NCI-H446 (cell line): ENCODE results near the gene ZIM2.
"Not testable (repeated sequence)": the region's sequence is repeated elsewhere in the genome, so short reads cannot be mapped to it uniquely, and the experiment has no call there.

Source experiments
- DNase-seq, 2 experiments: peaks; one replicate each; lab custom pipeline; 2025; lab: John Stamatoyannopoulos, UW

ZIM2 gene

GRCh38 chr19:56840451-56841192 is at the start of gene ZIM2, which contains the start of gene PEG3:
Gene ZIM2, minus strand, starts transcription at chr19:56840726. Its CDS starts 16,449 bp downstream, at chr19:56824277.
Gene PEG3, minus strand, starts transcription at chr19:56840726. Its CDS starts 16,071 bp downstream, at chr19:56824655.
- no peak for DNase-seq

- DNase-seq = no peak
These were observed 44.9 kb upstream of the ZIM2 start for GRCh38 chr19:56885173-56885985.

GRCh38 chr19:56884441-56884840 is 43.9 kb upstream of the ZIM2 start:
- DNase-seq = no peak

- no peak for DNase-seq
These were observed 40.2 kb upstream of the ZIM2 start for GRCh38 chr19:56880592-56881190.

- DNase-seq = no peak
These were observed 36.7 kb upstream of the ZIM2 start for GRCh38 chr19:56877069-56877715.

- no peak for DNase-seq
These were observed 35.2 kb upstream of the ZIM2 start for GRCh38 chr19:56875717-56876116.

GRCh38 chr19:56874530-56874929 is 34.0 kb upstream of the ZIM2 start:
- no peak for DNase-seq

GRCh38 chr19:56873493-56873892 is 33.0 kb upstream of the ZIM2 start:
- DNase-seq = no peak

- DNase-seq = no peak
These were observed 29.4 kb upstream of the ZIM2 start for GRCh38 chr19:56869886-56870285.

GRCh38 chr19:56868446-56868845 is 27.9 kb upstream of the ZIM2 start:
- DNase-seq = no peak

- DNase-seq = no peak
These were observed 26.0 kb upstream of the ZIM2 start for GRCh38 chr19:56866538-56866937.

- DNase-seq = no peak
These were observed 24.1 kb upstream of the ZIM2 start for GRCh38 chr19:56864443-56865125.

- DNase-seq = no peak
These were observed 22.2 kb upstream of the ZIM2 start for GRCh38 chr19:56862741-56863140.

- DNase-seq = not testable (repeated sequence)
These were observed 19.9 kb upstream of the ZIM2 start for GRCh38 chr19:56860409-56860808.

- no peak for DNase-seq
These were observed 17.5 kb upstream of the ZIM2 start for GRCh38 chr19:56858026-56858425.

- DNase-seq = no peak
These were observed 16.3 kb upstream of the ZIM2 start for GRCh38 chr19:56856822-56857221.

GRCh38 chr19:56852361-56852760 is 11.8 kb upstream of the ZIM2 start:
- not testable (repeated sequence) for DNase-seq

GRCh38 chr19:56848166-56848565 is 7.6 kb upstream of the ZIM2 start:
- no peak for DNase-seq

GRCh38 chr19:56842412-56842811 is 1.9 kb upstream of the ZIM2 start:
- DNase-seq = no peak

- no peak for DNase-seq
These were observed 642 bp upstream of the ZIM2 start for GRCh38 chr19:56841193-56841543.

GRCh38 chr19:56839652-56840450 is 675 bp downstream of the ZIM2 start:
- no peak for DNase-seq
